Psoas muscle (tissue), 8 donors: ENCODE results near the gene JAG1. TPM values are rescaled to one million over a fixed set of nuclear protein-coding genes. Genes with fewer than 3 reads are reported as not detected.

Source experiments
- ATAC-seq, 4 donors: fragments of 200-7000 bp; cut with Tn5 transposase; one replicate each; pipeline ENCODE4 v1.9.1; 2020; ENCODE audit warnings: moderate library complexity in 3 of 4, mild to moderate bottlenecking in 2 of 4
- DNase-seq, 2 donors: peaks; one replicate each; pipeline ENCODE4 v3.0.0-alpha.2; 2020
- H3K27ac ChIP-seq: fragments of 200-600 bp; one replicate; pipeline ENCODE4 v1.8.0; 2022
- H3K27me3 ChIP-seq, 3 donors: fragments of 200-600 bp in 1 of 3; one replicate each; pipeline versions ENCODE4 v1.6.1 to v1.8.0; 2013 to 2022; ENCODE audit warnings: low read length in 2 of 3, mild to moderate bottlenecking in 2 of 3, moderate library complexity in 1 of 3; ENCODE audit not compliant: insufficient read depth in 3 of 3
- H3K36me3 ChIP-seq, 2 donors: fragments of 200-600 bp in 1 of 2; one replicate each; pipeline versions ENCODE4 v1.6.1 to v1.8.0; 2013 to 2022; ENCODE audit warnings: low read depth in 1 of 2, mild to moderate bottlenecking in 1 of 2, moderate library complexity in 1 of 2; ENCODE audit not compliant: insufficient read depth in 1 of 2
- H3K4me1 ChIP-seq: fragments of 200-600 bp; one replicate; pipeline ENCODE4 v1.8.0; 2022
- H3K4me3 ChIP-seq: fragments of 200-600 bp; one replicate; pipeline ENCODE4 v1.8.0; 2022; ENCODE audit warnings: mild to moderate bottlenecking
- H3K9me3 ChIP-seq: fragments of 200-600 bp; one replicate; pipeline ENCODE4 v1.8.0; 2022
- WGBS, 3 donors: extraction: QIAGEN DNeasy Blood & Tissue Kit; methylation state at CpG; one replicate each; pipeline versions ENCODE4 v1.1.6 to v1.1.7; 2013; 5-methylcytosine and 5-hydroxymethylcytosine counted together
- intact Hi-C, 2 donors: fragments of 100-400 bp; cut with DNase I; formaldehyde crosslinking; loops; one replicate each; pipeline versions ENCODE4 v1.11.0 to v1.14.2; 2022
- polyA plus RNA-seq, 3 donors: library from polyadenylated mRNA; stranded (reverse); fragments of 200-250 nt; gene quantifications; one replicate each; pipeline ENCODE4 v1.2.3, GENCODE V29; 2013
- total RNA-seq, 4 donors: library from RNA; stranded (reverse); fragmentation: NEBNext Ultra II Directional in 2 of 4; extraction: Animal tissue kit (Norgen Biotek cat#: 25700) in 2 of 4; gene quantifications; one replicate each; pipeline versions ENCODE4 v1.2.1 to v1.2.4, GENCODE V29; 2021 to 2023
- TF ChIP-seq, protein P1 (sequence below): fragments of 200-600 bp; IDR thresholded peaks from one replicate; pipeline ENCODE4 v1.8.0; 2022; ENCODE audit warnings: antibody characterized with exemption
- donor health status: healthy with polysubstance abuse.
- donor health status: DM: no; HTN: no; CAD: no; lungs with moderate emphysema.
- donor health status: Bipolar disorder and iron deficiency.
- donor health status: healthy.
- donor health status: DM: yes; HTN: yes; CAD: no.
- donor health status: DM: no; HTN: no; CAD: no.
- donor health status: DM: no; HTN: no; CAD: no.
- donor health status: DM: yes; HTN: yes; CAD: no.

The JAG1 gene
- total and polyA plus RNA-seq, 7 donors = 5.4 to 35.4 (median 10.4) TPM

DNA sequence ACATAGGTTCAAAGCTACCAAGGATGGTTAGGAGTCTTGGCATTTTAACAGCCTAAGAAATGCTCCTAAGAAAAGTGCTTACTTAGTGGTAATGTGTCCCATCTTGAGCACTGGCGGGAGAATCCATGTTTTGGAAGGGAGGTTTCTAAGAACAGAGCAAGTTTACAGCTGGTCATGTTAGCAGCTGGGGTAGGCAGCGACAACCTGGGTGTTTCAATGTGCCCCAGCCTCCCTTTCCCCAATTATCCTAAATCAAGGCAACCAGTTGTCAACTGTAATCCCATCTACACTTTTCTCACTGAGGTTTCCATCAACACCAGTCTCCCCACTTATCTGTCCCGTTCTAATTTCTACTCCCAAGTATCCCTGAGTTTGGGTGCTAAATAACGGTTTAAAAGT, 1.6 kb upstream of the JAG1 start:
- peak overlapping the region; percentile 97 for H3K4me3 ChIP-seq
- no peak for ATAC-seq
- WGBS, 3 donors = 88 to 93% (median 92%) methylated on average over 4 of the region's 4 CpGs
- DNase-seq = no peak
- H3K4me1 ChIP-seq = no peaks in the 10 kb centered on the region
- peak overlapping the region; percentile 92 for H3K27ac ChIP-seq
- TF ChIP-seq, protein P1, sequence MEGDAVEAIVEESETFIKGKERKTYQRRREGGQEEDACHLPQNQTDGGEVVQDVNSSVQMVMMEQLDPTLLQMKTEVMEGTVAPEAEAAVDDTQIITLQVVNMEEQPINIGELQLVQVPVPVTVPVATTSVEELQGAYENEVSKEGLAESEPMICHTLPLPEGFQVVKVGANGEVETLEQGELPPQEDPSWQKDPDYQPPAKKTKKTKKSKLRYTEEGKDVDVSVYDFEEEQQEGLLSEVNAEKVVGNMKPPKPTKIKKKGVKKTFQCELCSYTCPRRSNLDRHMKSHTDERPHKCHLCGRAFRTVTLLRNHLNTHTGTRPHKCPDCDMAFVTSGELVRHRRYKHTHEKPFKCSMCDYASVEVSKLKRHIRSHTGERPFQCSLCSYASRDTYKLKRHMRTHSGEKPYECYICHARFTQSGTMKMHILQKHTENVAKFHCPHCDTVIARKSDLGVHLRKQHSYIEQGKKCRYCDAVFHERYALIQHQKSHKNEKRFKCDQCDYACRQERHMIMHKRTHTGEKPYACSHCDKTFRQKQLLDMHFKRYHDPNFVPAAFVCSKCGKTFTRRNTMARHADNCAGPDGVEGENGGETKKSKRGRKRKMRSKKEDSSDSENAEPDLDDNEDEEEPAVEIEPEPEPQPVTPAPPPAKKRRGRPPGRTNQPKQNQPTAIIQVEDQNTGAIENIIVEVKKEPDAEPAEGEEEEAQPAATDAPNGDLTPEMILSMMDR = no peak
- no peaks in the 10 kb centered on the region for H3K27me3 ChIP-seq
- H3K9me3 ChIP-seq = no peaks in the 10 kb centered on the region
- H3K36me3 ChIP-seq = no peaks in the 10 kb centered on the region
- intact Hi-C loops = loop anchor here (10.0 kb wide), 5 partner anchors 179 to 869 kb away; no protein-coding TSS in a partner anchor

DNA sequence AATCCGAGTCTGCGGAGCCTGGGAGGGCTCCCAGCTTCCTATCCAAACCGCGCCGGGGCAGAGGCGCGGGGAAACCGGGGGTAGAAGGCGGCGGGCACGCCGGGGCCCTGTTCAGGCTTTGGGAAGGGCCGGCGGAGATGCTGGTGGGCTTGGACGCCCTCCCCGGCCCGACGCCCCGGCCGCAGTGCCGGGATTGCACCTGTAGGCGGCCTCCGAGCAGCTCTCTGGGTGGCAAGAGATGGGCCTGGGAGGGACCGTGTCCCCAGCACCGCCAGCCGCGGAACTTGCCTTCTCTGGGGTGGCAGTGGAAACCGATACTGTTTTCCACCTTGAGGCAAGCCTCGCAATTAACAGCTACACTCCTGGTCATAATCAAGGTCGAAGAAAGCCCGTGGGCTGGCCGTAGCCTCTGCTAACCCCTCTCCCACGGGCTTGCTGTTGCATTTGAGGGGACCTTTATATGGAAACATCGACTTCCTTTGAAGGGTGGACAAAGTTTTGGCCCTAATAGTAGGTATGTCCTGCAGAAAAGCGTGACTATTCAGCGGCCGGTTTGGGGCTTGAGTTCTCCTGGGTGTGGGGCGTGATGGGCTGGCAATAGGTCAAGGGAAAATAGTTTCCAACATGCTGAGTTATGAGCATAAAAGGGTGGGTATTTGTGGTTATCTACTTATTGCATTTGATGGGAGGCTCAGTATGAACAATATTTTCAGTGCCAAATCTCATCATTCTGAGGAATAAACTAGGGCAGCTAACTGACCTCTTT, 1.1 kb upstream of the JAG1 start:
- TF ChIP-seq, protein P1 = peak; percentile 78
- DNase-seq (peak; percentile 79 to 87), ATAC-seq (peak; percentile 62 to 72 (median 64))
- intact Hi-C loops = loop anchor here (5.0 to 10.0 kb wide), 8 partner anchors 180 to 870 kb away; no protein-coding TSS in a partner anchor
- Histone ChIP-seq H3K4me1 (no peaks in the 10 kb centered on the region), H3K36me3 (no peaks in the 10 kb centered on the region), H3K4me3 (peak overlapping the region; percentile 97), H3K27ac (peak overlapping the region; percentile 92), H3K9me3 (no peaks in the 10 kb centered on the region), H3K27me3 (no peaks in the 10 kb centered on the region)
- WGBS, 3 donors = 2 to 3% (median 2%) methylated on average over 23 to 38 of the region's 38 CpGs

GRCh38 chr20:10673176-10673841, 490 bp downstream of the JAG1 start:
- WGBS, 3 donors = 0% methylated on average over 52 to 73 of the region's 73 CpGs
- H3K4me1 ChIP-seq = peaks cover 2% of the 10 kb centered on the region
- peak; percentile 27 to 64 for DNase-seq

GRCh38 chr20:10672624-10673127, 1.1 kb downstream of the JAG1 start:
- peak; percentile 63 to 74 for DNase-seq

More at GRCh38 chr20:10673176-10673841, 490 bp downstream of the JAG1 start:
- no peaks in the 10 kb centered on the region for H3K9me3 ChIP-seq
- peaks cover 0 to 9% of the 10 kb centered on the region in 2 donors for H3K36me3 ChIP-seq
- peak; percentile 8 to 54 (median 29) for ATAC-seq
- TF ChIP-seq, protein P1 = no peak
- intact Hi-C loops = loop anchor here (5.0 to 10.0 kb wide), 8 partner anchors 181 to 871 kb away; no protein-coding TSS in a partner anchor
- H3K27me3 ChIP-seq = no peaks in the 10 kb centered on the region
- peak overlapping the region; percentile 92 for H3K27ac ChIP-seq
- peak overlapping the region; percentile 97 for H3K4me3 ChIP-seq

More at GRCh38 chr20:10672624-10673127, 1.1 kb downstream of the JAG1 start:
- H3K27ac ChIP-seq = peak overlapping the region; percentile 92
- peak overlapping the region; percentile 97 for H3K4me3 ChIP-seq
- TF ChIP-seq, protein P1 = no peak
- 1 to 5% (median 2%) methylated on average over 44 to 47 of the region's 47 CpGs for WGBS, 3 donors
- H3K9me3 ChIP-seq = no peaks in the 10 kb centered on the region
- H3K36me3 ChIP-seq = peaks cover 0 to 15% of the 10 kb centered on the region in 2 donors
- ATAC-seq = peak in 3 of 4 donors; percentile 12 to 16 (median 15)
- peaks cover 3% of the 10 kb centered on the region for H3K4me1 ChIP-seq
- intact Hi-C loops = loop anchor here (5.0 to 10.0 kb wide), 8 partner anchors 182 to 872 kb away; no protein-coding TSS in a partner anchor
- no peaks in the 10 kb centered on the region for H3K27me3 ChIP-seq
